Middle frontal gyrus (tissue), 1 donor: ENCODE measurements around the gene ZIC1.
A peak's percentile ranks its signal among the peaks of the same experiment; 100 is the strongest.

Experiments used
- DNase-seq: peaks from one replicate; pipeline ENCODE4 v3.0.0-alpha.2; 2015; ENCODE audit warnings: low spot score; ENCODE audit errors: extremely low spot score

Gene ZIC1

DNA sequence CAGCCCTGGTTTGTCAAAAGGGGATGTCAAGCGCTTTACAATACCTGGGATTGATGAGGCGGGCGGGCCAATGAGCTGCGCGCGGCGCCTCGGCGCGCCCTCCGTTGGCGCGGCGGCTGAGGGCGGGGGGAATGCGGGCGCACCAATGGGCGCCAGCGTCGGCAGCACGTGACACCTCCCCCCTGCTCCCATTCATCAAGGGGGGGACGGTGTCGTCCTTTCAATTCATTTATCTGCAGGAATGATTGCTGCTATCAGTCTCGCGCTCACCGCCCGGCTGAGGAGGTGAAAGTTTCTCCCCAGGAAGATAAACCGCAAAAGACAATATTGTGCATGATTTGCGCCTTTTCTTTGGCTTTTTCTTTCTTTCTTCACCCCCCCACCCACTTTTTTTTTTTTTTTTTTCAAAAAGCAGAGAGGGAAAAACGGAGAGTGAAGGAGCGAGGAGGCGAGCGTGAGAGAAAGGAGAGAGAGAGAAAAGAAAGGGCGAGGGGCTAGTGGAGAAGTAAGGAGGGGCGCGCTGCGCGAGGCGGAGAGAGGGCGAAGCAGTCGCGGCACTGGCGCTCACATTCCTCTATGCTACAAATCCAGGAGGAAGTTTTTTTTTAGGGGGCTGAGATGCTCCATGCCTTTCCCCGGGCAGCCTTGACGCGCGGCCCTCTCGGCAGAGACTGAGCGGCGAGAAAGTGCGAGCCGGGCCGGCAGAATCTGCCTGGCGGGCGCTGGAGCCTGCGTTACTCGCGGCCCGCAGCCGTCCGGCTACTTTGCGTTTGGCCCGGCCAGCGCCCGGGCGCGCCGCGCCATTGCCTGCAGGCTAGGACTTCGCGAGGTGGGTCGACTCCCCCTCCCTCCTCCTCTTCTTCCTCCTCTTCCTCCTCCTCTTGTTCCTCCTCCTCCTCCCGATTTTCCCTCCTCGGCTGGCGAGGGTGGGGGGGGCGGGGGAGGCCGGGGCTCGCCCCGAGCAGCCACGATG is at the start of gene ZIC1:
ZIC1 (plus strand) TSS at position 223 of the 973 bp plus-strand sequence; CDS start at position 971, 748 bp downstream.
- DNase-seq = peak; percentile 44

GRCh38 chr3:147360051-147360439 is 49.1 kb upstream of the ZIC1 start:
- no peak for DNase-seq

- DNase-seq = no peak
These were observed 48.3 kb upstream of the ZIC1 start for GRCh38 chr3:147360646-147361453.

DNA sequence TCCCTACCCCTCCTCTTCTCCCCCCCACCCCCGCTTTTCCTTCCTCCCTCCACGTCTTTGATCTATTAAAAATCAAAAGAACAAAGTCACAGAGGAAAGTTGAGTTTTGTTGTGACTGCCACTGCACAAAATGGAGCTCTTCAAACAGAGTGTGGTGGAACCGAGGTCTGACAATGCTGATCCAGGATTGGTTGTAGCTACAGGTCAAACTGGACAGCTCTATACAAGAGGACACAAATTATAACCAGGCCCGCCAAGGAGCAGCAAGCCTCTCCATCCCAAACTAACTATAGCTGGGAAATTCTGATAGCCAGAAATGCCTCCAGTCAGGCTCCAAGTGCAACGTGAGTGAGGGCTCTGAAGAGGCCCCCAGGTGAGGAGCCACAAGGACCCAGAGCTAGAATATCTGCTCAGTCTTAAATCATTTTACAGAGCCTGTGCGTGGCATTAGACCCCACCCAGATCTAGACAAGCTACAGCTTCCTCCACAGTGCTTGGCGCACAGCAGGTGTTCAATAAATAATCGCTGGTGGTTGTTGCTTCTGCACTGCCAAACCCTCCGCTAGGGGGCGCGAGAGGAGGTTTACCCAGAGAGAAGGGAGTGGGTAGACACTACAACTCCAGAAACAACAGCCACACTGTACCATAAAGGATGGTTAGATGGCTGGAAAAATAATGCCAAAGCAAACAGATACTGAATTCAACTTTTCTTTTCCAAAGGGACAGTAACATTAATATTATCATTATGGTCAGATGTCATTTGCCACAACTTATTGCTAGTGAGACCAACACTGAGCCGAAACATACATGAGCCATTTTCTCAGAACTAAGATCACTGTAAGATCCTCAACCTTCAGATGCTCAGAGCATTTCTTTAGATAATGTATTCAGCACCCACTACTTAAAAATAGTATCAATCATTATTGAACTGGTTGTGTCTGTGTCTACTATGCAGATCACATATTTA is 47.4 kb upstream of the ZIC1 start:
- no peak for DNase-seq

- no peak for DNase-seq
These were observed 44.4 kb upstream of the ZIC1 start for GRCh38 chr3:147364771-147365170.

GRCh38 chr3:147365196-147366115 is 43.7 kb upstream of the ZIC1 start:
- no peak for DNase-seq

- no peak for DNase-seq
These were observed 41.5 kb upstream of the ZIC1 start for GRCh38 chr3:147367676-147368075.

DNA sequence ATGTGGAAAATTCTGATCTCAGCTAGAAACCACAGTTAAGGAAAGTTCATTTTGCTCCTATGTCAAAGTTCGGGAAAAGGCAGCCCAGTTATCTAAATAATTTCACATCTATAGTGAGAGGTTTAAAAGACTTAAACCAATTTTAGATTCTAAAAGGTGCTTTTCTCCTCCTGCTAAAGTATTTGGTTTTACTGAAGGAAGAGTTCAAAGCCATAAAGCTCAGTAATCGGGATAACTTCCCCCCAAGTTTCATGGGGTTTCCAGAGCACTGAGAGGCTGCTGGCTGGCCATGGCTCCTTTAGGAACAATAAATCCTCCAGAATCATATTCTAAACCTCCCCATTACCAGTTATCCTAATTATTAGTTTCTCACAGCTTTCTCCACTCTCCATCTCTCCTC is 41.0 kb upstream of the ZIC1 start:
- no peak for DNase-seq

GRCh38 chr3:147368561-147369221 is 40.5 kb upstream of the ZIC1 start:
- DNase-seq = no peak

DNA sequence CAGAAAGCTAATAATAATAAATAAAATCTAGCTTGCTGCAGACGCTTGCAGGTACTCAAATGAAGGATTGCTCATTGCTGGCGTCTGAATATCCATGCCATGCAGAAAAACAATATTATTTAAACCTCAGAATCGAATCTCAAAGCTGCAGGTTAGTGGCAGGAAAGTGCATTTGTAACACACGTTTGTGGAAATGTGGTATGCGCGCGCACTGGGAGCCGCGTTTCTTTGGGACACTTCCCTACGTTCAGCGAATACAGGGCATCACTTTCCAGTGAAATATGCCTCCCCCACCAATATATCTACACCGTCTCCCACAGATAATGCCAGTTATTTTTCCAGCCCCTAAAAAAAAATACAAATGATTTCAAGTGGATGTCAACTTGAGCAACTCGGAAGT is 39.9 kb upstream of the ZIC1 start:
- no peak for DNase-seq

GRCh38 chr3:147369661-147370123 is 39.5 kb upstream of the ZIC1 start:
- DNase-seq = no peak

DNA sequence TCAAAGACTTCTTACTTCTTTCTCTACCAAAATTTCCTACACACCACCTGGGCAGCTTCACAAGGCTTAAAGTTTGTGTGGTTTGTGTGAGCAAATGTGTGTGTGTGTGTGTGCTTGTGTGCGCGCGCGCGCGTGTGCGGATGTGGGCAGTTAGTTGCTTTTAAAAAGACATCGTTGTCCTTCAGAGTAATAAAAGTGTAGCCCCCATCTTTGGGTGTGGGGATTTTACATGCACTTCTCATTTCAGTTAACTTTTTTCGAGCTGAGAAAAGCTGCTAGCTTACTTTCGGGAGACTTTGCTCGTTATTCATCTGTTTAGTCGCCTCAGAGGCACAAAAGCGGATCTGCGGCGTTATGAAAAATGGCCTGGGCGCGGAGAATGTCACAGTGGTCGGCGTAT is 38.8 kb upstream of the ZIC1 start:
- no peak for DNase-seq

- no peak for DNase-seq
These were observed 38.0 kb upstream of the ZIC1 start for GRCh38 chr3:147371140-147371539.

DNA sequence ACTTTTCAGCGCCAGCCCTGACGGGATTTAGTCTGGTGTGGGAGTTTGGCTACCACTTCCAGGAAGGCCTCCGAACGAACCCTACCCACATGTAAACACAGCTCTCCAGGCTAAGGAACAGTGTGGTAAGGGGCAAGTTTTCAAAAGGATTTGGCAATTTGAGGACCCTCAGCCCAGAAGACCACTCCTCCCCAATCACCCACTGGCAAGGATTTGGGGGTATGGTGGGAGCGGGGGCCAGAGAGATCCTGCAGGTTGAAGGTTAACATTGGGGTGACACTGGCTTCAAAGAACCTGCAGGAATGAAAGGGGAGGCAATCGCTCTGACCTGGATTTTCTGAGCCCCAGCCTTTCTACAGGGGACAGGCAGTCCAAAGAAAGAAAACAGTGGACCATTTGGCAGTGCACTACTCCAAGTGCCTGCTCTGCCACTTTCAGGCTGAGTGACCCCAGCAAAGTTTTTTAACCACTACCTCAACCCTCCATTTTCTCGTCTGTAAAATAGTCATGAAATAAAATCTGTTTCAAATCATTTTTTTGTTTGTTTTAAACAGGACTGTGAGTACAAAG is 37.3 kb upstream of the ZIC1 start:
- DNase-seq = no peak

GRCh38 chr3:147372525-147373027 is 36.6 kb upstream of the ZIC1 start:
- DNase-seq = no peak

DNA sequence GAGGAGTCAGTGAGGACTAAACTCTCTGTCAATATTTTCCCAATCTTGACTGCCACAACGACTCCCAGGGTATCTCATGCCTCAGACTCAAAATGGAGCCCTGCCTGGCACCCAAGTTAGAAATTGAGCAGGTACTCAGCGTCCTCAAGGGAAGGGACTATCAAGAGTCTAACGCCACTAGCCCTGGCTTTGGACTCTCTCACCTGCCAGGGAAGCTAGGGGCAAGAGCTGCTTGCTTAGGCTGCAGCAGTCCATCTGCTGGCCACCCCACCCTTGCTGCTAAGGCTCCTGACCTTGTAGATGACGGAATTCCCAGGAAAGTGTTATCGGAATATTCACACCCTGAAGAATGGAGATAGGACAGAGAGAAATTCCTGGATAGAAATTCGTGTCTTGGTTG is 35.9 kb upstream of the ZIC1 start:
- DNase-seq = no peak

DNA sequence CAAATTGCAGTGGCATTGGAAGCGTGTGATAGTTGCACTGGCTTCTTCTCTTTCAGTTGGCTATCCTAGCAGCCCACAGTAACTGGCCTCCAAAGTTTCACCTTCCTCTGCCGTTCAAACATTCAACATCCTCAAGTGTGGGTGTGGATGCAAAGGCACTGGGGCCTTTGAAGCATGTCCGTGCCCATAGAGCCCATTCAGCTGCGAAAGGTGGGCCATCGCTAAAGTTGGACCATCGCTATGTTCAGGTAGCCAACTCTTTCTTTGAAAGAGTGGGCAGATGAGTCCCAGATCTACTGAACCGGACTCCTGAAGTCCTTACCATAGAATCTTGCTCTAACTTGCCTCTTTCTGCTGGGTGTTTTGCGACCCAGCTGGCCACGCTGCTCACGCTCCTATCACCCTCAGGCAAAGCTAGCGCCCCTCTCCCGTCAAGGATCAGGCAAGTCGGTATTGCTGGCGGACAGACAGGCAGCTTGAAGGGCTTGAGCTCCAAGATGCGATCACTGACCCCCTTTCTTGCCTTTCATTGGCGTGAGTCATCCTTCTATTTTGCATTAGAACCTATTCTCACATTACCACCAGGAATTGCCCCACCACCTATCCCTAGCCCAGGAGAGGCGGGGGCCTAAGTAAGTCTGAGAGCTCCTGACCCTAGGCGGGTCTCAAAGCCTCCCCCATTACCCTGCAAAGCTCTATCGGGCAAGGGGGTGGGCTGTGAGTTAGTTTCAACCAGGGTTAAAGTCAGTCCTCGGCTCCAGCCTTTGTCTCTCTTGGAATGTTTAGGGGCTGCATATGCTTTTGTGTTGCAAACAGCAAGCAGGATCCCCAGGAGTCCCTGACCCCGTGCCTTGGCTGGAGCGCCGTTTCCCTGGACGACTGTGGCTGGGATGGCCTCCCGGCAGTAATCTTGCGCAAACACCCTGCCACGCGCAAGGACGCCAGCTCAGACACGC is 31.5 kb upstream of the ZIC1 start:
- DNase-seq = no peak

DNA sequence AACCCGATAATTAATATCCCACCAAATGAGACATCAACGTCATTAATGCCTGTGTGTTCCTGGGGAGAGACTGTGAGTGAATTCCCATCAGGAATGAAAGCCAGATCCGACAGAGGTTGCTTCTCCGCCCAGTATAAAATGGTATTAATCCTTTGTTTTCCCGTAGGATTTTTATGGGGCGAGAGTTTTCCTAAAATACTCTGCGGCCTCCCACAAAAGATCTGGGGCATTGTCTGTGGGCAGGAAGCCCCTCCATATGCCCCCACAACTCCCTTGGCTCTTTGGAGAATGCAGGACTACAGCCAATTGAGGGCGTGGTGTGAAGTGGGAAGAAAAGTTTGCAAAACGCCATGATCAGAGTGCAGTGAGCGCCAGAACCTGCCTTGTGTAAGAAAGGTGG is 29.5 kb upstream of the ZIC1 start:
- DNase-seq = no peak
